HG02759 (cell line): Measurements from ENCODE around the gene ACADS.
A peak's percentile ranks its signal among the peaks of the same experiment; 100 is the strongest.

Experiments used
- ATAC-seq: cut with Tn5 transposase; IDR thresholded peaks from one replicate; pipeline ENCODE4 v1.9.1; 2021; ENCODE audit warnings: mild to moderate bottlenecking, moderate library complexity; ENCODE audit not compliant: unreplicated experiment

The ACADS gene

DNA sequence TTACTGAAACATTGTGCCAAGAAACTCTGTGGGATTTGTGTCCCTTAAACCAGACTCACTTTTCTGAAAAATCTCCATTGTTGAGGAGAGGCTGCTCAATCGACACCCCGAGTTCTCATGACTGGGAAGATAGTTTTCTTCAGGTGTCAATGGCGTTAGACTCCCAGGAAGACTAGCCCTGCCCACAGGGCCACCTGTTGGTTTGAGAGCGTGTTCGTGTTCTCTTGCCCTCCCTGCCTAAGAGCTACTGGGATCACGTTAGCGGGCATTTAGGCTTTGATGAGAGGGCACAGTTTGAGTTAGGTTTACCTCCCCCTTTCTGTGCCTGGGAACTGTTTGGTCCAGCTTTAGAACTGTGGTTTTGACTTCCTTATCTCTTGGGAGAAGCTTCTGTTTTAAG lies 26.1 kb upstream of the ACADS start:
- ATAC-seq: no peak

DNA sequence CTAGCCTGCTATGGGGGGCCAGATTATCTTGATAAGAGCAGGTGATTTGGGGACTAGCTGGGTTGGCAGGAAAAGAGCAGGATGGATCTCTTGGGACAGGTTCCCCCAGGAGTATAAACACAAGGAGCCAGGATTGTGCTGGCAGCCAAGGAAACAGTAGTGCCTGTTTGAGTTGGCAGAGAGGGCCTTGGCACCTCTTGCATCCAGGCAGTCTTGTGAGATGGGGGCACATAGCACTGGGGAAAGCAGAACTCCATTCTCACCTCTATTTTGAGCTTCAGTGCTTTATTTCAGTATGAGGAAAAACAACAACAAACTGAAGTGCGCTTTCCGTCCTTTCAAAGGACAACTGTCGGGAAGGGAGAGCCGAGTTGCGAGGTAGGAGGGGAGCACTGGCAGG lies 24.7 kb upstream of the ACADS start:
- no peak for ATAC-seq

DNA sequence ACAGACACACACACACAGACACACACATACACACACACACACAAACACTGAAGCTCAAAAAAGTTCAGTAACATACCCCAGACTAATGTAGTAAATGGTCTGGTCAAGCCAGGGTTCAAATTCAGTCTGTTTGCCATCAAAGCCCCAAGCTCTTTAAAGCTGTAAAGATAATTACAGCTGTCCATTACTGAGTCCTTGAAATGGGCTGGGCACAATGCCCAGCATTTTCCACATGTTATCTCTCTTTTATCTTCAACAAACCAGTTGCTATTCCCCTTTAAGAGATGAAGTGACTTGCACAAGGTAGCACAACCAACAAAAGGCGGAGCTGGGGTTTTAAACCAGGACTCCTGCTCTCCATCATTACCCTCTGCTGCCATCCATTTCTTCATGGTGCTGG lies 23.0 kb upstream of the ACADS start:
- ATAC-seq: no peak

DNA sequence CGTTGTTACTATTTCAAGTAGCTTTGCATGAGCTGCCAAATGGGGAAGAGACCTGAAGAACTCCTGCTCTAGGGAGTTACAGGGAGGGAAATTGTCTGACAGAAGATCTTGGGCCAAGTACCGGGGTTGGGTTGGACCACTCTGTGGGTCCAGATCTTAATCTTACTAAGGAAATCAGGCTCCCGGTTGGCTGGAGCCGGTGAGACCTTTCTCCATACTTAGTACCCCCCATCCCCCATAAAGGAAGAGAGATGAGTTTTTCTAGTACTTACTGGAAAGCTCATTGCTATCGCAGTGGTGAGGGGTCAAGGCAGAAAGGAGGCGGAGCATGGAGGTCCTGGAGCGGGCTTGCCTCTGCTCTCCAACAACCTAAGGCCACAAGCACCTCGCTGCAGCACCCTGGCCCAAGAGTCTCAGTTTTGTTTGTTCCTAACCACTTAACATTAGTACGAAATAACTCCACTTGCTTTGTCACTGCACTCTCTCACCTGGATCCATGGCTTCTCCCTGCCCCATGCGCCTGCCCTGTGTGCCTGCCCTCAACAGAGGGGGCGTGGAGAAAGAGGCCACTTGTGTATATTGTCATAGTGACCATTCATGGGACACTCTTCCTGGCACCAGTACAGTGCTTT lies 22.2 kb upstream of the ACADS start:
- ATAC-seq: no peak

DNA sequence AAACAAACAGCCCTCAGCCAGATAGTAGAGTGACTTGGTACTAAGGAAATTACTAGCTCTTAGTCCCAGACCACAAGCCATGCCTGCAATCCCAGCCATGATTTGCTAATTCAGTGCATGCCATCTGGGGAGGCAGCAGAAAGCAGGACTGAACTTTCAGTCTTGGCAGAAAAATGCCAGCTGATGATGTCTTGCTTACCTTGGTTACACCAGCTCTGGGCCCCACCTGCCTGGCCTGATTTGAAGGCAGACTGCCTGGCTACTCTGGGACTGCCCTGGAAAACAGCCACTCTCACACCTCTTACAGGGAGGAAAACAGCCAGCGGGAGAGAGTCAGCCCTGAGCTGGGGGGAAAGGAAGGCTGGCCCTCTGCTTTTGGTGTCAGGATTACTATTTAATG lies 20.0 kb upstream of the ACADS start:
- ATAC-seq: no peak

DNA sequence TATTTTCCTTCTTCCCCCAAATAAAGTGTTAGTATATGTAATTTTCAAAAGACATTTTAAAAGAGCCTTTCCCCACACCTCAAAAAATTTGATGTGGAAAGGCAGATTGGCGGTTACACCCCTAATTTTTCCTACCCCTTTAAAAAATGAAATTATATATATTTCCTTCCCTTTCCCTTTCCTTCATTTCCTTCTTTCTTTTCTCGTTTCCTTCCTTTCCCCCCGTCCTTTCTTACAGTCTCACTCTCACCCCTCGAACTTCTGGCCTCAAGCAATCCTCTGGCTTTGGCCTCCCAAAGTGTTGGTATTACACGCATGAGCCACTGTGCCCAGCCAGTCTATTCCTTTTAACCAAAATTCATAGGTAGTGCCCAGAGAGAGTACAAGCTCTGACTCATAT lies 19.6 kb upstream of the ACADS start:
- ATAC-seq: no peak

- no peak for ATAC-seq
Measured at GRCh38 chr12:120708651-120709050, 17.0 kb upstream of the ACADS start.

GRCh38 chr12:120710031-120710804 lies 15.4 kb upstream of the ACADS start, which contains the start of gene UNC119B:
Gene UNC119B, plus strand, starts transcription at chr12:120710458. Its CDS starts 17 bp downstream, at chr12:120710475.
- peak; percentile 80 for ATAC-seq

- peak; percentile 28 for ATAC-seq
Measured at GRCh38 chr12:120710805-120711296, 14.8 kb upstream of the ACADS start.

GRCh38 chr12:120711411-120711810 lies 14.2 kb upstream of the ACADS start:
- no peak for ATAC-seq

DNA sequence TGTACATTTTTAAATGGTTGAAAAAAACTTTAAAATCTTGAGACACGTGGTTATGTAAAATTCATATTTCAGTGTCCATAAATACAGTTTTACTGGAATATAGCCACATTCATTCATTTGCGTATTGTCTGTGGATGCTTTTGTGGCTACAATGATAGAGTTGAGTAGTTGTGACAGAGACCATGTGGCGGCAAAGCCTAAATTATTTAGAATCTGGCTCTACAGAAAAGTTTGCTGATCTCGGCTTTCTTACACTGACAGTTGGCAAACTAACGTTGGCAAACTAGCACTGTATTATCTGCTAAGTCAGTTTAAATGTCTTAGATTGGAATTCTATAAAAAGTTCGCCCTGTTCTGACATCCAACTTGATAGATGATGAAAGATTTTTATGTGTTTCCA lies 13.0 kb upstream of the ACADS start:
- no peak for ATAC-seq

DNA sequence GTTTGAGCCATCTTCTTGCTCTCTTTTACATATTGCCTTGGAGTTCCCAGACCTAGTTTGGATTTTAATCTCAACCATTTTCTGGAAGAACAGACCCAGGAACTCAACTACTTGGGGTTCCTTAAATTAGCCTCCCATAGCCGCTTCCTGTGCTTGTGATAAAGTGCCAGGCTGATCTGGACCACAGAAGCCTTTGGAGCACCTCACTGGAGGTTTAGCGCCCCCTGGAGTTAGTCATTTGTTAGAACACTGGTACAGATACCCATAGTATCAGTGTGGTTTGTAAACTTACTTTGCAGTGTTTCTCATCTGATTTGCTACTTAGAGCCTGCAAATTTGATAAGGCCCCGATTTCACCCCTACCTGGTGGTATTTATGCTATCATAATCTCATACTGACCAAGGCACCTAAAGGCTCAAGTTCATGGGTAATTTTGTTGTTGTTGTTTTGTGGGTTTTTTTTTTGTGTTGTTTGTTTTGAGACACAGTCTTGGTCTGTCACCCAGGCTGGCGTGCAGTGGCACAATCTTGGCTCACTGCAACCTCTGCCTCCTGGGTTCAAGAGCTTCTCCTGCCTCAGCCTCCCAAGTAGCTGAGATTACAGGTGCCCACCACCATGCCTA lies 11.7 kb upstream of the ACADS start:
- no peak for ATAC-seq

- no peak for ATAC-seq
Measured at GRCh38 chr12:120718055-120718454, 7.6 kb upstream of the ACADS start.

DNA sequence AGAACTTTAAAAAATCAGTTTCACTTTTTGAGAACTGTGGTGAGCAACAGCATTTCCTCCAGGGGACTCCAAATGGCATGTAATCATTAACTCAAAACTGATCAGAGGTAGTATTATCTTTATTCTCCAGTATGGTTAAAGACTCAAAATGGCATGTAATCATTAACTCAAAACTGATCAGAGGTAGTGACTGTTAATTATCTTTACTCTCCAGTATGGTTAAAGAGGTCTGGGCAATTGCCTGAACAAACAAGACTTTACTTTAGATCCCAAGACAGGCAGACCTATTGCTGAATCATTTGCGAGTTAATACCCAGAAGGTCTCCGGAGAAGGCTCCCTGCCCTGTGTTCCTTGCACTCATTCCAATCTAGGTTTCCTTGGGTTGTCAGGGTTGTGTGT lies 6.6 kb upstream of the ACADS start:
- no peak for ATAC-seq

- ATAC-seq: no peak
Measured at GRCh38 chr12:120719496-120720233, 6.0 kb upstream of the ACADS start.

DNA sequence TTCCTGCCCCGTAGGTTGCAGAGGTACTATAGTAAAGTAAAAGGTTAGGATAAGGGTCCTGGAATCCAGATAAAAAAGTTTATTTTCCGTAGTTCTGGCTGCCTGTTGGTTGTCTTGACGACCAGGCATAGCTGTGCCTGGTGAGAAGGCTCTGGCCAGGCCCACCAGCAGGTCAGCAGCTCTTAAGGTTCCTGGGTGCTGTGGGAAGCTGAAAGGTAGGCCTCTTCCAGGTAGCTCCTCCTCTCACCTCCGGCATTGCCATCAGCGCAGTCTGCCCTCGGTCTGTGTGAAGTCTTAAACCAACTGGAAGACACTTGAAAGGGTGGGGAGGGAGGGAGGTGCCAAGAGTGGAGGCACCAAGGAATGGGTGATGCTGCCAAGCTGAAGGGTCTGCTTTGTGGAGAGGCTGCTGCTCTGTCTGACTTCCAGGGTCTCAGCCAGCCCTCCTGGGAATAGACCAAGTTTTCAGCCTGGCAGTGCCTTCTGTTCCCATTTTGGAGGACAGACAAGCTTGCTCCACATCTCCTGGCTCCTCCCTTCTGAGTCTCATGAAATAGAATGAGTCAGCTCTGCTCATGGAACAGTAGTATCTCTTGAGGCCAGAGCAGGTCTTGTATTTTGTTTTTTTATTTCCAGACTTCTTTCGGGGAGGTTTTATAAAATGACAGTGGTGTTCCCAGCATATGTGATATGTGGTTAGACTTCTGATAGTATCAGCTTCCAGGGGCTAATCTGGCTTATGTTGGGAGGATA lies 5.2 kb upstream of the ACADS start:
- ATAC-seq: no peak

DNA sequence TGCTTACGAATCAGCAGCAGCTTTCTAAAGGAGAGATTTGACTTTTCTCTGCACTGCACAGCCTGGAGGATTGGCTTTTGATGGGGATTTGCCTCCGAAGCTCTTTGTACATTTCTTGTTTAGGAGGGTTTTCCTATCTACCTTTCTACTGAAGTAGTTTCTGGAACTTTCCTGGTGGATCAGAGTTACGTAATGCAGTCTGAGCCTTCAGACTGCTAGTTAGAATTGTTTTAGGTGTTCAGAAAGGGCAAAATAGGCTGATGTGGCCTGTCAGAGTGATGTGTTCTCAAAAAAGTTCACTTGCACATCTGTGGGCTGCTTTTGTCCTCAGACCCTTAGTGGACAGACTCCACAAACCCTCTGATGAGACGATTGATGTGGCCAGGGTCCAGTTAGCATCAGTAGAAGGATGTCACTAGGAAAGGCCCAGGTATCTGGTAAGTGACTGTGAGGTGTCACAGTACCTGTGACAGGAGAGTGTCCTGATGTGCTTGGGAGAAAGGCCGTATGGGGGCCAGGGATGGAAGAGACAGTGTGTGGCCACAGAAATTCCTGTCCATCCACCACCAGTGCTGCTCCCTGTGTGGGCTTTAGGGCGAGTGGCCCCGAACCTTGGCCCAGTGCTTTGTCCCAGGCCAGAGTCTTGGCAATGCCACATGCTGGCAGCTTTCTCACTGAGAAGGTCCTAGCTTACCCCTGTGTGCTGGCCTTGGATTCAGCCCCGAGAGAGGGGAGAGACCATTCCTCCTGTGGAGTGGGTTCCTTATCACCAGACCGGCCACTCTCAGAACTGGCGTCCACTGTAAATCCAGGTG lies 4.4 kb upstream of the ACADS start:
- no peak for ATAC-seq

DNA sequence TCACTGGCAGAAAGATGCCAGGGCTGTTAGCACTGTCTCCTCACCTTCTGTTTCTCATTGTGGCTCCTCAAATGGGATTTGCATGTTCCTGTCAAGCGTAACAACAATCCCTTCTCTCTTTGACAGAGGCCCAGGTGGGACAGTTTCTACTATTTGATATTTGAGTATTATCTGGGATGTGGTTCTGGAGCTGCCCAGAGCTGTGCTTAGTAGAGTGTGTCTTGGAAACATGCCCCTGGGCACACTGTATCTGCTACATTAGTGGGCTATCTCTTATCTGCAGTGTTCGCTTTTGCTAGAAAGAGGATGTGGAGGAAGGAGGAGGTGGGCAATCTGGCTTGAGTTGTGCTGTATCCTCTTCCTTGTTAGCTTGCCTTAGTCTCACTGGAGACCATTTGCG lies 3.8 kb upstream of the ACADS start:
- no peak for ATAC-seq

DNA sequence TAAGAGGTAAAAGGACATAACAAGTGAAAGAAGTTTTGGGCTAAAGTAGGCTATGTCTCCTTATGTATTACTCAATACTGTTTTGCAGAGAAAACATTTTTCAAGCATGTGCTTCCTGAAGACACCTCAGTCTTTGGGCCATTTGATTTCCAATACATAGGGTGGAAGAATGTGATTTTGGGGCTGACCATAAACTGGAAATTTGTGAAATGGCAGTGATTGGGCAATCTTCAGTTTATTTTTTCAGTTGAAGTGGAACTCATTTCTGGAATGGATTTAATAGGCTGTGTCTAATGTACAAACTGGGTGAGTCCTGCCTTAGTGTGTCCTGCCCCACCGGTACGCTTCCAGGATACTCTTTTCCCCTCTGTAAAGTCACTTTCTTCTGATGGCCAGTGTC lies 2.8 kb upstream of the ACADS start:
- ATAC-seq: no peak

DNA sequence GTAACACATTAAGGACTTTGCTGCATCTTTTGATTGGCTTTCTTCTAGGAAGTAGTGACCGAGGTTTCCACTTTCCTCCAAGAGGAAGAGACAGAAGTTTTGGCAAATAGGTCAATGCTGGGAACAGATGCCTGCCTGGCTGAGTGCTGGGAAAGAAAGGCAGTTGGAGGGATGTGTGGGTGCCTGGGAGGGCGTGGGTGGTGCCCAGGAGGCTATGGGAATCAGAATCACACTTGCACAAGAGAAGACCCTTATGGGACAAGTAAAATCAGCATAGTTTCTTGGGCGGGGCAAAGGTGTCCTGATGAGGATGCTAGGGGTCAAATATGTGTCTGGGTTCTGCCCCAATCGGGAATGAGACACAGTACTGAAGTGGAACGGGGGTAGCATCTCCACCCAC lies 906 bp upstream of the ACADS start:
- ATAC-seq: no peak
